T1000 (cell line): ENCODE data around the gene VRK2.
"Not testable (repeated sequence)": the region's sequence is repeated elsewhere in the genome, so short reads cannot be mapped to it uniquely, and the experiment has no call there.

Source experiments
- DNase-seq: peaks from one replicate; lab custom pipeline; 2025; ENCODE audit warnings: mixed read lengths; lab: John Stamatoyannopoulos, UW

VRK2 gene

DNA sequence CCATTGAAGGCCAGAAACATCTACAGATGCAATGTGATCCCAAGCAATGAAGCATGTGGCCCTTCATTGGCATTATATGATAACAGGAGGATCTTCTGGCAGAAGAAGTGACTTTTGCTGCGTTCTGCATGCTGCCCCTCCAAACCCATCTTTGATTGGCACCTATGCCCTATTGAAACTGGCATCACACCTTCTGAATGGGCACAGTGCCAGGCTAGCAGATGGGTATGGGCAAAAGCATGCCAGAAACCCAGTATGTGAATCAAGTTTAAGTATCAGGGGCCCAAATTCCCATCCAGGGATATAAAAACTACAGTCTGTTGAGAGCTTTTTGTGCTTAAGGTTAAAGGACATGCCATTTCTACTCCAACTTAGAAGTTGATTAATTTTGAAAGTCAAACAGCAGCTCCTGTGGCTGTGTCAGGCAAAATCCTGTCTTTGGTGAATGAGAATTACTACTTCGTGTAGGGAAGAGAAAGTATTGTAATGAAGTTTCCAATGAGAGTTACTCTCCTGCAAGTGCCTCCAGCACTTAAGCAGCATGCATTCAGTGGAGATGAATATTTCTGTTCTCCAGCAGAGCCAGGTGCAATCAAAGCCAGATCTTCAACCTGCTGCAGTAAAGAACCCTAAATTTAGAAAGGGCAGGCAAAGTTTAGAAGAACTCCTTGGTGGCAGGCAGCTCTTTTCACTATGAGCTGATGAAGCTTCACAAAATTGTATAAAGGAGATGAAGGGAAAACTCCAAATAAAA, 8.6 kb downstream of the VRK2 start:
- DNase-seq = no peak

DNA sequence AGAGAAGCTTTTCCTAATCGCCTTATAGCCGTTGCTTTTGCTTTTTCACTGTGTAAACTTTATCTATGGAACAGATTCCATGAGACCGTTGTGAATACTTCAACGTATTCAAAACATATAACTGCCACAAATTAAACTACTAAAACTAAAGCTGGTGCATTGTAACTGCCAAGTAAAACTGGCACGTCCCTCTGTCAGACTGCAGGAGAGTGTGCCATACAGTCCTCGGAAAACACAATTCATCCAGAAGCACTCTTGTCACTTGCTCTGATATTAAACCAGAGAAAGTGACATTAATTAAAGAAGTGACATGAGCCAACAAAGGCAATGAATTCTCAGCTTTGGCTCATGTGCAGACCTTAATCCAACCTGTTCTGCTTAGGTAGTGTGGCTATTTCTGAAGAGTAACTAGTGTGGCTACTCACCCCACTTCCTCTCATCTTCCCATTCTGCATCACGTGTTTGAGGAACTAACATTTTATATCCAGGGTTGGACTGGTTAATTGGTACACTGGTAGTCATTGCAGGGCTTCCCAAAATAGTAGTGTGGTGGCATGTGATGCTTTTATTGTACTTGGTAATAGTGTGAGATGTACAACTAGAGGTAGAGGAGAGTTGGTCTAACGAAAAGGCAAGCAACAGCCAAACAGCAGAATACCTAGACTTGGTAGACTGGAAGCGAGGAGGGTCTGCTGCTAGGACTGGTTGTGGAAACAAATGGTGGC, 9.7 kb downstream of the VRK2 start:
- no peak for DNase-seq

DNA sequence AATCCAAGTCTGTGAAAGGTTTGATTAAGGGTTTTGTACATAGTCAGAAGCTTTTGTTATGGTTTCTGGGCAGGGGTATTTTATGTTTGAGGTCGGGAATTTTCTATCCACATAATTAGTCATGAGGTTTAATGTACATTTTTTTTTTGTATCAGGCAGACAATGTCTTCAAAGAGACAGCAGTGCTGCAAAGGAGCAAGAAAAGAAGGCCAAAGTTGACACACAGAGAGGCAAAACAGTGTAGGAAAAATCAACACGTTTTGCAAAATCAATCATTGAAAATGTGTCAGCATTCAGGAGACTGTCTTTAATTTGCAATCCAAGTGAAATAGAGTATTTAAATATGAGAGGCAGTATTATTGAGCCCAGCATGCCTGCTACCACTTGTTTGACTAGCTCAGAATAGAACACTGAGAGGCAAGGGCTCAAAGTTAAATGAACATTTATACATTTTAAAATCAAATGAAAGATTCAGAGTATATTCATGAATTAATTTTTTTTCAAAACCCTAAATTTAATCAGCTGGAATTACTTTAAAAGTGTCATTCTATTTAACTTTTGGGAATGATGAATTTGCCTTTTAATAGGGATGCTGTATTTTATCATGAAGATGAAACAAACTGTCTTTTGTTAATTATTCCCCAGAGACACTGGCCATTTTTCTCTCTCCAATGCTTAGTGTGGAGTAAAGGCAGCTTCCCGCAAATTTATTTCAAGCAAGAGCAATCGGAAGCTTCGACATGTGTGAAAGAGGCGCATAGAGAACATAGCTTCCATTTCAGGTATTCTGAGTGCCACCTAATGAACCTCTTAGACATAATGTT, 11.3 kb downstream of the VRK2 start:
- no peak for DNase-seq

DNA sequence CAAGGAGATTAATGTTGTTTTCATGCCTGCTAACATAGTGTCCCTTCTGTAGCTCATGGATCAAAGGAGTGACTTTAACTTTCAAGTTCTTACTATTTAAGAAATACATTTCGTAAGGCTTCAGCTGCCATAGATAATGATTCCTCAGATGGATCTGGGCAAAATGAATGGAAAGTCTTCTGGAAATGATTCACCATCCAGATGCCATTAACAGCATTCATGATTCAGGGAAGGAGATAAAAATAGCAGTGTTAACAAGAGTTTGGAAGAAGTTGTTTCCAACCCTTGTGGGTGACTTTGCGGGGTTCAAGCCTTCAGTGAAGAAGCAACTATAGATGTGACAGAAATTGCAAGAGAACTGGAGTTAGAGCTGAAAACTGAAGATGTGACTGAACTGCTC, 17.0 kb downstream of the VRK2 start:
- no peak for DNase-seq

DNA sequence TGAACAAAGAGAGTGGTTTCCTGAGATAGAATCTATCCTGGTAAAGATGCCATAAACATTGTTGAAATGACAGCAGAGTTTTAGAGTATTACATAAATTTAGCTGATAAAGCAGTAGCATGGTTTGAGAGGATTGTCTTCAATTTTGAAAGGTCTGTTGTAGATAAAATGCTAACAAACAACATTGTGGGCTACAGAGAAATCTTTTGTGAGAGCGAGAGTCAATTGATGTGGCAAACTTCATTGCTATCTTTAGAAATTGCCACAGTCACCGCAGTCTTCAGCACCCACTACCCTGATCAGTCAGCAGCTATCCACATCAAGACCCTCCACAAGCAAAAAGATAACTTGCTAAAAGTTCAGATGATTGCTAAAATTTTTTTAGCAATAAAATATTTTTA, 17.5 kb downstream of the VRK2 start:
- no peak for DNase-seq

DNA sequence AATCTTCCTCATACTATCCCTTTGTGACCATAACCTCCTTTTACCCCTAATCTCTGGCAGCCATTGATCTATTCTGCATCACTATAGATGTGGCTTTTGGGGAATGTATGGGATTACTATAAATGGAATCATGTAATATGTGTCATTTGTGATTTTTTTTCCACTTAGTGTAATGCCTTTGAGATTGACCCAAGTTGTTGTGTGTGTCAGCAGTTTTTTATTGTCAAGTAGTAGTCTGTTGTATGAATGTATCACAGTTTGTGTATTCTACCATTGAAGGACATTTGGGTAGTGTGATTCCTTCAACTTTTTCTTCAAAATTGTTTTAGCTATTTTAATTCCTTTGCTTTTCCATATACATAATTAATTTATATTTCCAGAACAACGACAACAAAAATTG, 18.6 kb downstream of the VRK2 start:
- no peak for DNase-seq

DNA sequence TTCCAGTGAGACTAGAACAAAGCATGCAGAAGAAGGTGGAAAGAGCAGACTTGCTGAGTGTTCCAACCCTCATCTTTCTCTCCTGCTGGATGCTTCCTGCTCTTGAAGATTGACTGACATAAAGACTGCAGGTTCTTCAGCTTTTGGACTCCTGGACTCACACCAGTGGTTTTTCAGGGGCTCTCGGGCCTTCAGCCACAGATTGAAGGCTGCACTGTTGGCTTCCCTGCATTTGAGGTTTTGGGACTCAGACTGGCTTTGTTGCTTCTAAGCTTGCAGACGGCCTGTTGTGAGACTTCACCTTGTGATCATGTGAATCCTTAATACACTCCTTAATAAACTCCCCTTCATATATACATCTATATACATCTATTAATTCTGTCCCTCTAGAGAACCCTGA, 20.4 kb downstream of the VRK2 start:
- no peak for DNase-seq

DNA sequence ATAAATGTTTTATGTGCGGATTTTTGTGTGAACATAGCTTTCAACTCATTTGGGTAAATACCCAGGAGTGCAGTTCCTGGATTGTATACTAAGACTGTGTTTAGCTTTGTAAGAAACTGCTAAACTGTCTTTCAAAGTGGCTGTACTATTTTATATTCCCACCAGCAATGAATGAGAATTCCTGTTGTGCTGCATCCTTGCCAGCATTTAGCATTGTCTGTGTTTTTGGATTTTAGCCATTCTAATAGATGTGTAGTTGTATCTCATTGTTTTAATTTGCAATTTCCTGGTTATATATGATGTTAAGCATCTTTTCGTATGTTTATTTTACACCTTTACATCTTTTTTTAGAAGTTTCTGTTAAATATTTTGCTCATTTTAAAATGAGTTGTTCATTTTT, 24.2 kb downstream of the VRK2 start:
- DNase-seq = no peak

DNA sequence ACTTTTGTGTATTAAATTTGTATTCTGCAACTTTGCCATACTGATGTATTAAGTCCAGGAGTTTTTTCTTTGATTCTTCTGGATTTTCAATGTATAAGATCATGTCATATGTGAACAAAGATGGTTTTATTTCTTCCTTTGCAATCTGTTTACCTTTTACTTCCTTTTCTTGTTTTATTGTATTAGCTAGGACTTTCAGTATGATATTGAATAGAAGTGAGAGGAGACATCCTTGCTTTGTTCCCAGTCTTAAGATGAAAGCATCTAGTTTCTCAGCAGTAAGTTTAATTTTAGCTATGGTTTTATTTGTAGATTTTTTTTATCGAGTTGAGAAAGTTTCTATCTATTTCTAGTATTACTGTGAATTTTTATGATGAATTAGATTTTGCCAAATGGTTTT, 25.5 kb downstream of the VRK2 start:
- no peak for DNase-seq

DNA sequence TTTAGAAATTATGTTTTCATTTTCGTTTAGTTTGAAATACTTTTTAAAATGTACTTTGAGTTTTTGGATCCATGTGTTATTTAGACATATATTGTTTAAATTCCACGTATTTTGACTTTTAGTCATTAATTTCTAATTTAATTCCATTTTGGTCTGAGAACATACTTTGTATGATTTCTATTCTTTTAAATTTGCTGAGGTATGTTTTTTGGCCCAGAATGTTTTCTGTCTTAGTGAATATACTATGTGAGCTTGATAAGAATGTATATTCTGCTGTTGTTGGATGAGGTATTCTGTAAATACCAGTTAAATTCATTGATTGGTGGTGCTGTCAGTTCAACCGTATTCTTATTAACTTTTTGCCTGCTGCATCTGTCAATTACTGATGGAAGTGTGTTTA, 26.4 kb downstream of the VRK2 start:
- DNase-seq = no peak

DNA sequence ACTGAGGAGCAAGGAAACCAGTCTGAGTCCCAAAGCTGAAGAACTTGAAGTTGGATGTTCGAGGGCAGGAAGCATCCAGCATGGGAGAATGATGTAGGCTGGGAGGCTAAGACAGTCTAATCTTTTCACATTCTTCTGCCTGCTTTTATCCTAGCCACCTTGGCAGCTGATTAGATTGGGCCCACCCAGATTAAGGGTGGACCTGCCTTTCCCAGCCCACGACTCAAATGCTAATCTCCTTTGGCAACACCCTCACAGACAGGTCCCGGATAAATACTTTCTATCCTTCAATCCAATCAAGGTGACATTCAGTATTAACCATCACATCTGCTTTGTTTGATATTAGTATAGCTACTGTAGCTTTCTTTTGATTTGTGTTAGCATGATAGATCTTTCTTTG, 27.1 kb downstream of the VRK2 start:
- DNase-seq = no peak

DNA sequence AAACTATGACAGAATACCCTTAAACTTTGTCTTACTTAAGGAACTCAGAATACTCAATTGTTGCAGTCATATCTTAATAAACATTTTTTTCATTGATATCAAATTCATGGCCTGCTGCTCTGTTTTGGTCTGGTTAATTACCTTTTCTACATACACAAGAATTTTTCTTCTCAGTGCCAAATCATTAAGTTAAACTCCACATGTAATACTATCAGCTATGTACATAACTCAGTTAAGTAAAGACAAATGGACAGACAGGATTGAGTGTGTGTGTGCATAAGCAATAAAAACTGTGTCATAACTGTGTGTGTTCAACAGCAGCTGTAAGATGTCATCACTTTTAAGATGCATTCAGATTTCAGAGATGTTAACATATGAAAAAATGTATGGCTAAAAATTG, 34.4 kb downstream of the VRK2 start:
- DNase-seq = no peak

DNA sequence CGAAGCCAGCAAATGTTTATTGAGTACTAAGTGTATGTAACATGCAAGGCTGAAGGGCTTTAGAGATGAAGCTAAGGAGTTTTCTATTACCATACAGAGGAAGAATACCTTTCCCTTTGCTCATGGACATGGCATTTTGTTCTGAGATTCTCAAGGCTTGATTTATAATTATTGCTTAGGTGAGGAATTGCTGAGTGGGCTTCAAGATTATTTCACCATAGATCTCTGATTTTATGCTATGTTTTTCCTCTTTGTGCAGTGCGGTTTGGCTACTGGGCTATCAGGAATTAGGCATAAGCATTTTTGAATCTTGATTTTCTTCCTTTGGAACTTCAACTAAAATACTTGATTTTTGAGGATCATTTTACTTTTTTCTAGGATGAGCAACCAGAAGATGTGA, 42.5 kb downstream of the VRK2 start:
- no peak for DNase-seq

DNA sequence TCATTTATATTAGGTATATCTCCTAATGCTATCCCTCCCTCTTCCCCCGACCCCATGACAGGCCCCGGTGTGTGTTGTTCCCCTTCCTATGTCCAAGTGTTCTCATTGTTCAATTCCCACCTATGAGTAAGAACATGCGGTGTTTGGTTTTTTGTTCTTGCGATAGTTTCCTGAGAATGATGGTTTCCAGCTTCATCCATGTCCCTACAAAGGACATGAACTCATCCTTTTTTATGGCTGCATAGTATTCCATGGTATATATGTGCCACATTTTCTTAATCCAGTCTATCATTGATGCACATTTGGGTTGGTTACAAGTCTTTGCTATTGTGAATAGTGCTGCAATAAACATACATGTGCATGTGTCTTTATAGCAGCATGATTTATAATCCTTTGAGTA, 46.2 kb downstream of the VRK2 start:
- DNase-seq = not testable (repeated sequence)

DNA sequence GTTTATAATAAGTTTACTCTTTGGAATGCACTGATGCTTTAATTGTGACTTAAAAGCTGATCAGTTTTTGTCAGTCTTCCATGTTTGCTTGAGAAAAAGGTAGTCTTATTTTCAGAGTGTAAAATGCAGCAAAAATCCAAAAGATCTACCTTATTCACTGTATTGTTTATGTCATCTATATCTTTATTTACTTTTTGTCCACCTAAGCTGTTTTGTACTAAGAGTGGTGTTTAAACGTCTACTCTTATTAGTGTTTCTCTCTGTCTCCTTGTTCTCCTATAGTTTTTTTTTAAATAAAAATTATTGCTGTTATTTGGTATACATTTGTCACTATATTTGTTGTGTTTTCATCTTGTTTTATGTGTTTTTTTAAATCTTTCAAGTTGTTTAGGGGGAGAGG, 50.4 kb downstream of the VRK2 start:
- DNase-seq = no peak

DNA sequence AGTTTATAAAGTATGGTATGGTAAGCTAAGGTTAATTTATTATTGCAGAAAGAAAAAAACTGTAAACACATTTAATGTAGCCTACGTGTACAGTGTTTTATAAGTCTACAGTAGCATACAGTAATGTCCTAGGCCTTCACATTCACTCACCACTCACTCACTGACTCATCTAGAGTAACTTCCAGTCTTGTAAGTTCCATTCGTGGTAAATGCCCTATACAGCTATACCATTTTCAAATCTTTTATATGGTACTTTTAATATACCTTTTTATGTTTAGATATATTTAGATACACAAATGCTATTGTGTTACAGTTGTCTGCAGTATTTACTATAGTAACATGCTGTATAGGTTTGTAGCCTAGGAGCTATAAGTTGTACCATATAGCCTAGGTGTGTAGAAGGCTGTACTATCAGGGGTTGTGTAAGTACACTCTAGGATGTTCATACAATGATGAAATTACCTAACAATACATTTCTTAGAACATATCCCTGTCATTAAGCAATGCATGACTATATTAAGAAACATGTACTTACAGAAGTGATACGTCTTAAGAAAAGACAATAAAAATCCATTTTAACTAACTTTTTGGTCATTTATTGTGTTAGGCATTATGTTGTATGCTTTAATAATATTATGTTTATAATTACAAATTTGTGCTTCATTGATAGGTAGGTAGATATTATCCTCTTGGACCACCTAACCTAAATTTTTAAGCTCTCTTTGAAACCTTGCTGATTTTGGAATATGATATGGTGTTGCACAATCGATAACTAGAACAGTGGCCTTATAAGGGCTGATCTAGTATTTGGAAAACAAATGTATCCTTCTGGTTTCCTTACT, 51.9 kb downstream of the VRK2 start:
- DNase-seq = no peak

DNA sequence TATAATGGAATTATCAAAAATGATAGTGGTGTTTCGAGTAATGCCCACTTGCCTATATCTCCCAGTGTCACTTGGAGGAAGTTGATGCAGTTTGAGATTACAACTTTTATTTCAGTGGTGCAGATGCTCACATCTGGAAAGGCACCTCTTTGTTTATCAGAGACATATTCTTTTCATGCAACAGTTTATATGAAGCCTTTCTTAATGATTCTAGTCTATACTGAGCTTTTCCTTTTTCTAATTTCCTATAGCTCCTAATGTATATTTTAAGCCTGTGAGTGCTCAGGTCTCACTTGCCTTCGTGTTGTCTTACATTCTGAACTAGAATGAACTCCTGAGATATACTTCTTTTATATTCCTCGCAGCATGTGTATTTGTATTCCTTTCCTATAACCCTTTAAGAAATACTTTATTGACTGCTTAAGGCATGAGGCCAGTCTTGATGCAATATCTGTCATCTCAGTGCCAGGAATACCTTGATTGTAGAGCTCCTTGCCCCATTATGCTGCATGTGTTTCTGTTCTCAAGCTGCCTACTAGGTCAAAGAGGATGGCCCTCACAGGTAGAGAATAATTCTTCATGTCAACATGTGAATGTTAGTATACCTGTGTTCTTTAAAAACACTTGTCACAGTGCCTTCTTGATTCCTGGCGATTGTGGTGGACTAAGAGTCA, 52.6 kb downstream of the VRK2 start:
- no peak for DNase-seq

DNA sequence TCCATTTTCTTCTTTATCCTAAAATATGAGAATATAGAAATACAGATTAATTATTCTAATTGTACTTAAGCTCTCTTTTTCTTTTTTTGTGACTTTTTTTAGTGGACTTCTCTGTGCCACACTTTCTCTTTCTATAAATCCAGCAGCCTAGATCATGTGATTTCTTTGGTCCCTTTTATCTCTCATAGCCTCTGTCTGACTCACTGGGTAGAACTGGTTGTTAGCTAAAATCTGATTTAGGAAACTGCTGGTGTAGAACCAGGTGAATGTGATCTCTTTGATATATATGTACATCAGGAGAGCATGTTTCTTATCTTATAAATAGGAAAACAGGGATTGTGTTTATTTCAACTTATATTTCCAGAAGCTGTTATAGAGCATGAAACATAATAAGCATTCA, 54.9 kb downstream of the VRK2 start:
- no peak for DNase-seq

DNA sequence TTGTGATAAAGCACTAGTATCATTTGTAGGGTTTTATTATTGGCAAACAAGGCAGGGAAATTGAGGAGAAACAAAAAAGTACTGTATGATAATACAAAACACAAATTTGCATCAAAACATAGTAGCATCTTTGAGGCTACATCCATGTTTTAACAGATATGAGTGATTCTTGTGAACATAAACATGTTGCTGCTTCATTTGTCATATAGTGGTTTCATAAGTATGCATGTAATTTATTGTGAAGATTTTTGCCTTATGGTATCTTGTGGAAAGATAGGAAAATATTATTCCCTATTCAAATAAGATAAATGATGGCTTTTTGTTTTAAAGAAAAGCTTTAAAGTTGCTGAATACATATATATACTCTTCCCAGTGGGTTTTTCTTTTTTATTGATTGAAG, 60.3 kb downstream of the VRK2 start:
- no peak for DNase-seq

DNA sequence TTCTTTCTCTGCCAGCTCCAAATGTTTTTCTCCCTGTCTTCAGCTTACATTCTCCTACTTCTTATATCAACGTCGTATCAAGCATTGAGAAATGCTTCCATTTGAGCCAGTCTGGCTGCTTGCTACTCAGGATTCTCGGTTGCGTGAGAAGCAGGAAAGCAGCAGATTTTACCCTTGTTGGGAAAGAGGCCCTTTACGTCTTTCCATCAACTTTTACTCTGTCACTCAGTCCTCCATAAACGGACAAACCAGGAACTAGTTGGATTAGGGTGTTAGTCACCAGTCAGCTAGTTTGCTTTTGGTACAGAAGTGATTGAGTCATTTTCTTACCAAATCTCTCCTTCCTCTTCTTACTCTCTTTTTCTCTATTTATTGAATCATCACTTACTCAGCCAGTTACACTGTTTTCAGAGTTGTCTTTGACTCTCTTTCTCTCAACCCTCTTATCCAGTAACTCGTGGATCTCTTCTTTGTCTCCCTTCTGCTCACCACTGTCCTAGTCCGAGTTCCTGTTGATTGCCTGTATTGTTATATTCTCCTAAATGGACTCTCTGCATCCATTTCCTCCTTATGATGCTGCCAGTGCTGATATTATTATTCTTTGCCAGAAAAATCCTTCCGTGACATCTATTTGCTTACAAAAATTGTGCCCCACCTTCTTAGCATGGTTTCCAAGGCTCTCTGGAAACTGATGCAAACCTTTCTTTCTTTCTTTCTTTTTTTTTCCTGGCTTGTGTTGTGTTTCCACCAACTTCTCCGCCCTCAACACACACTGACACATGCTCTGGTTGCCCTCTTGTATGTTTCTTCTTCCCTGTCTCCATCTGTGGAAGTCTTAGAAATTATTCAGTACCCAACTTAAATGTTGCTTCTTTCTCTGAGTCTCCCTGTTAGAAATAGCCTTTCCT, 61.5 kb downstream of the VRK2 start:
- DNase-seq = peak; percentile 19
